ENCODE measurements around the gene CLEC16A.
A peak's percentile ranks its signal among the peaks of the same experiment; 100 is the strongest.

CLEC16A gene

DNA sequence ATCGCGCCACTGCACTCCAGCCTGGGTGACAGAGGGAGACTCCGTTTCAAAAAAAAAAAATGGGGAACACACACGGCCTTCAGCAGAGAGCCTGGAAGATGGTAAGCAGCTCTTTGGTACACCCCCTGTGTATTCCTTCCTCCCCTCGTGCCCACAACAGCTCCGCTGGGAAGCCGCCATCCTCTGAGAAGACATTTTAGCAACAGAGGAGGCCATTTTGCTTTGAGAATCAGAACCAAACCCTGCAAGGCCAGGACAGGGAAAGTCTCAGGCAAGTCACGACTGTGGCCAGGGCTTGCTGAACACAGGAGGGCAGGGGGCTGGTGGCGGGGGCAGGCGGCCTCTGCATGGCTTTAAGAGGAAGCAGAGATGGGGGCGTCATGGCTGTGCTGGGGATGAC is 265.9 kb downstream of the CLEC16A start:
- H3K4me3 ChIP-seq (ENCODE audit: low read depth, low read length): no peak overlapping the region
- DNase-seq (ENCODE audit: low read depth): no peak
- TF ChIP-seq, protein P1, sequence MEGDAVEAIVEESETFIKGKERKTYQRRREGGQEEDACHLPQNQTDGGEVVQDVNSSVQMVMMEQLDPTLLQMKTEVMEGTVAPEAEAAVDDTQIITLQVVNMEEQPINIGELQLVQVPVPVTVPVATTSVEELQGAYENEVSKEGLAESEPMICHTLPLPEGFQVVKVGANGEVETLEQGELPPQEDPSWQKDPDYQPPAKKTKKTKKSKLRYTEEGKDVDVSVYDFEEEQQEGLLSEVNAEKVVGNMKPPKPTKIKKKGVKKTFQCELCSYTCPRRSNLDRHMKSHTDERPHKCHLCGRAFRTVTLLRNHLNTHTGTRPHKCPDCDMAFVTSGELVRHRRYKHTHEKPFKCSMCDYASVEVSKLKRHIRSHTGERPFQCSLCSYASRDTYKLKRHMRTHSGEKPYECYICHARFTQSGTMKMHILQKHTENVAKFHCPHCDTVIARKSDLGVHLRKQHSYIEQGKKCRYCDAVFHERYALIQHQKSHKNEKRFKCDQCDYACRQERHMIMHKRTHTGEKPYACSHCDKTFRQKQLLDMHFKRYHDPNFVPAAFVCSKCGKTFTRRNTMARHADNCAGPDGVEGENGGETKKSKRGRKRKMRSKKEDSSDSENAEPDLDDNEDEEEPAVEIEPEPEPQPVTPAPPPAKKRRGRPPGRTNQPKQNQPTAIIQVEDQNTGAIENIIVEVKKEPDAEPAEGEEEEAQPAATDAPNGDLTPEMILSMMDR (conservative IDR thresholded peaks at IDR 0.05; ENCODE audit: low read depth, low read length): no peak

DNA sequence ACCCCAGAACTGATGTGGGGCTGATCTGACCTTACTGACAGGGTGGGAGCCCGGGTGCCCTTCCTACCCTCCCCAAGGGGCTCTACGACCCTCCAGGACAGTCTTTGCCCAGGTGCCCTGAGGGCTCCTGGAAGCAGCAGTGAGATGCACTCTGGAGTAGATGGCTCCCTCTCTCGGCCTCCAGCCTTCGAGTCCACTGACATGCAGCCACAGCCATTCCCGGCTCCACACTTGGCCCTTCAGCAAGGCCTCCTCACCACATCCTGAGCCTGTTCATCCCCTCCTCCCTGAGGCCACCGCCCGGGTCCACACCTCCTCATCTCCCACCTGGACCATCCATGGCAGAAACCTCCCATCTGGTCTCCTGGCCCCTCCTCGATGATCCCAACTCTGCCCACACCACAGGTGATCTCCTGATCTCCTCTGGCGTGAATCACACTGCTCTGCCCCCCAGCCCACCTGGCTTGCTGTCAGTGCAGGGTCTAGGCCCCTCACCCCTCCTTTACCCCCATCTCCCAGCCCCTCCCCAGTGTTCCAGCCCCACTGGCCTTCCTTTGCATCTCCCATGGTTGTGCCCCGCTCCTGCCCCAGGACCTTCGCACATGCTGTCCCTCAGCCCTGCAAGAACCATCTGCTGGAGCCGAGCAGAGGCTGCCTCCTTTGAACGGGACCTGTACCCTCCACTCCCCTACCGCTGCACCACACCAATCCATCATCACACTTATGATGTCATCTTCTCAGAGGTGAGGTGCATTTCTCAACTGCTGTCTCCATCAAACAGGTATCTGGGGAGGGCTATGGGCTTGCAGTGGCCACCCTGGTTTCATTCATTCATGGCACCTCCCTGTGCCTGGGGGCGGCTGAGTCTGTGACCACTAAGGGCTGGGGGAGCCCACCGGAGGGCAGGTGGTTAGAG is 267.0 kb downstream of the CLEC16A start:
- TF ChIP-seq, protein P1 (conservative IDR thresholded peaks at IDR 0.05; ENCODE audit: low read depth, low read length): peak; percentile 31
- DNase-seq (ENCODE audit: low read depth): peak; percentile 27
- H3K4me3 ChIP-seq (ENCODE audit: low read depth, low read length): no peak overlapping the region

DNA sequence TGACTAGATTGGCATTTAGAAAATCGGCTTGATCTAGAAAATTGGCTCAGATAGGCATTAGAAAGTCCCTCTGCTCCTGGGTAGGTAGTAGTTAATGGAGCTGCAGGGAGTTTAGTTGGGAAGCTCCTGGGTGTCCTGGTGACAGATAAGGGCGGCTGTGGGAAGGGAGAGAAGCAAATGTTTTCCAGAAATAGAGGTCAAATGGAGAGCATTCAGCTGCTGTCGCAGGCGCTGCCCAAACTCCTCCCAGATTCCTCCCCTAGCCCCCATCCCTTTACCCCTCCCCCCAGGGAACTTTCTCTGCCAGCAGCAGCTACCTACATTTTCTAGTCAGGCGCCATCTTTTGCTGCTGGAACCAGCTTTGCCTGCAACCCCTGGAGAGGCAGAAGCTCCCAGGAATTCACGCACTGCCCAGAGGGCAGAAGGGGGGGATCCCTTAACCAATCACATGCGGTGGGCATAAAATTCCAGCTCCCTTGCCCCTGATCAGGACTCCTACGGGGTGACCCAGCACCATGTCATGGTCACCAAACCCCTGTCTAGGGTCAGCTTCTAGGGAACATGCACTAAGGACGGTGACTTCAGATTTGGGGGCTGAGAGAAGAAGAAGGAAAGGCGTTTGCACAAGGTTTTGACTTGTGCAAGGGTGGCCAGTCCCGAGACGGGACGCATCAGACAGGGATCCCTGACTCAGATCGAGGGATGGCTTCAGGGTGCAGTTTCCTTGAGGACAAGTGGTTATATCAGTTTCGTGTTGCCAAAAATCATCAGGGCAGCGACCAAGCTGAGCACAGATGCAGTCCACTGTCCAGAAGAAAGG is 267.8 kb downstream of the CLEC16A start:
- H3K4me3 ChIP-seq (ENCODE audit: low read depth, low read length): no peak overlapping the region
- no peak for DNase-seq (ENCODE audit: low read depth)
- TF ChIP-seq, protein P1 (conservative IDR thresholded peaks at IDR 0.05; ENCODE audit: low read depth, low read length): no peak

DNA sequence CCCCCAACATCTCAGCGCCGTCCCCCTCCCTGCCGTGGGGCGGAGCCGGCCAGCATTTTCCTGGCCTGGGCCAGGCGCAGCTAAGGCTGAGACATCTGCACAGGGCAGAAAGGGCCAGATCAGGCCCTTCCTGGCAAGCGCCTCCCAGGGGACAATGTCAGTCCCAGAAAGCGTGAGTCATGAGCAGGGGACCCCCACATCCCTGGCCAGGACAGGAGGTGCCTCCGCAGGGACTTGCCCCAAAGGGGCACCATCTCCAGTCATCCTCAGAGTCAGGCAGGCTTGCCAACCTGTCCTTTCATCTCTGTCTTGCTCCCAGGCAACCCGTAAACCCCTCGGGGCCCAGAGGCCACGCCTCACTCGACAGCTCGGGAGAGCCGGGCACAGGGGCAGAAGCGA is 268.4 kb downstream of the CLEC16A start:
- TF ChIP-seq, protein P1 (conservative IDR thresholded peaks at IDR 0.05; ENCODE audit: low read depth, low read length): no peak
- DNase-seq (ENCODE audit: low read depth): no peak
- H3K4me3 ChIP-seq (ENCODE audit: low read depth, low read length): no peak overlapping the region

DNA sequence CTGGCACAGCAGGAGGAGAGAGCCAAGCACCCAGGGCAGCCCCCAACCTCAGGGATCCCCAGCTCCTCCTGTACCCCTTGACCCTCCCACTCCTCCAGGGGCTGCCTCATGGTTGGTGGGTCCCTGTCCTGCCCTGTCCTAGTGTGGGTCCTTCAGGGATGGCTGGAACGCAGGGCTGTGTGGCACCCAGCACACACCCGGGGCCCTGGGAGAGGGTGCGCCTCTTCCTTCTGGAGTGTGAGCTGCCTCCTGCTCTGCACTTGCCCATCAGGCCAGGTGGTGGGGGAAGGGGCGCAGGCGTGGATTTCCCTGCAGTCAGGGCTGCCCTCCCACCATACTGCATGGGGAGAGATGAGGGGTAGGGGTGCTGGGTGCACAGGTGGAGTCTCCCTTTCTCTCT is 269.0 kb downstream of the CLEC16A start:
- no peak for DNase-seq (ENCODE audit: low read depth)
- TF ChIP-seq, protein P1 (conservative IDR thresholded peaks at IDR 0.05; ENCODE audit: low read depth, low read length): no peak
- H3K4me3 ChIP-seq (ENCODE audit: low read depth, low read length): no peak overlapping the region

DNA sequence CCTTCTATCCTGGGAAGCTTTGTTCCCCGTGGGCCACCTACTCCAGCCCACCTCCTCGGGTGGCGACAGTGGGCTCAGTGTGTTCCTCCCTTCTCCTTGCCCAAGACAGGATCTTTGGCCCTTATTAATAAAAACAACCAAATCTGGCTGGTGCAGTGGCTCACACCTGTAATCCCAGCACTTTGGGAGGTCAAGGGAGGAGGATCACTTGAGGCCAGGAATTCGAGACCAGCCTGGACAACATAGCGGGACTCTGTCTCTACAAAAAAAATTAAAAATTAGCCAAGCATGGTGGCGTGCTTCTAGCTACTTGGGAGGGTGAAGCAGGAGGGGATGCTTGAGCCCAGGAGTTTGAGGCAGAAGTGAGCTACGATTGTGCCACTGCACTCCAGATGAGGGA is 269.4 kb downstream of the CLEC16A start:
- no peak for DNase-seq (ENCODE audit: low read depth)
- TF ChIP-seq, protein P1 (conservative IDR thresholded peaks at IDR 0.05; ENCODE audit: low read depth, low read length): no peak
- H3K4me3 ChIP-seq (ENCODE audit: low read depth, low read length): no peak overlapping the region
